ENCODE data around the gene ULK4. TPM values are rescaled to one million over a fixed set of nuclear protein-coding genes. Genes with fewer than 3 reads are reported as not detected.

Gene ULK4
- total RNA-seq, 4 donors from 2014 or later = 2.0 to 3.0 (median 2.3) TPM

- H3K27ac ChIP-seq = no peak overlapping the region
- DNase-seq = no peak
- in situ Hi-C loops (cut with MboI; ENCODE audit: low sequenced_read_pairs in 4 of 4) (no loop called here), intact Hi-C loops (cut with DNase I; ENCODE audit: low total_unique reads) (no loop called here)
- ATAC-seq = no peak
- no peaks in the 10 kb centered on the region for H3K36me3 ChIP-seq
- H3K9me3 ChIP-seq = no peaks in the 10 kb centered on the region
- no peaks in the 10 kb centered on the region for H3K27me3 ChIP-seq
- H3K4me1 ChIP-seq = no peaks in the 10 kb centered on the region
- no peak for TF ChIP-seq POLR2A (IDR thresholded peaks at IDR 0.05)
- TF ChIP-seq CTCF (IDR thresholded peaks at IDR 0.05 in 4 of 5, conservative IDR thresholded peaks at IDR 0.05 in 1 of 5) = no peak
- no peak overlapping the region for H3K4me3 ChIP-seq
Measured at GRCh38 chr3:41972802-41973201, 10.9 kb upstream of the ULK4 start.

- intact Hi-C loops (cut with DNase I; ENCODE audit: low total_unique reads) = no loop called here
Measured at GRCh38 chr3:41966206-41966605, 4.3 kb upstream of the ULK4 start.

GRCh38 chr3:41963823-41964222 lies 1.9 kb upstream of the ULK4 start:
- Histone ChIP-seq H3K4me1 (peaks cover 0 to 9% of the 10 kb centered on the region in 2 donors), H3K27ac (no peak overlapping the region), H3K9me3 (no peaks in the 10 kb centered on the region), H3K4me3 (no peak overlapping the region), H3K27me3 (no peaks in the 10 kb centered on the region), H3K36me3 (no peaks in the 10 kb centered on the region)
- ATAC-seq (no peak), DNase-seq (no peak)
- intact Hi-C loops (cut with DNase I; ENCODE audit: low total_unique reads) = loop anchor here (2.0 kb wide), 2 partner anchors 135 to 765 kb away; partner anchors contain the start of gene CTNNB1
- TF ChIP-seq POLR2A (IDR thresholded peaks at IDR 0.05) = no peak
- TF ChIP-seq CTCF (IDR thresholded peaks at IDR 0.05 in 4 of 5, conservative IDR thresholded peaks at IDR 0.05 in 1 of 5) = no peak
- in situ Hi-C loops (cut with MboI; ENCODE audit: low sequenced_read_pairs in 4 of 4) = no loop called here

More at GRCh38 chr3:41966206-41966605, 4.3 kb upstream of the ULK4 start:
- H3K9me3 ChIP-seq = no peaks in the 10 kb centered on the region
- H3K36me3 ChIP-seq = no peaks in the 10 kb centered on the region
- TF ChIP-seq CTCF (IDR thresholded peaks at IDR 0.05 in 4 of 5, conservative IDR thresholded peaks at IDR 0.05 in 1 of 5) = no peak
- TF ChIP-seq POLR2A (IDR thresholded peaks at IDR 0.05) = no peak
- DNase-seq (no peak), ATAC-seq (no peak)
- no peak overlapping the region for H3K27ac ChIP-seq
- H3K27me3 ChIP-seq = no peaks in the 10 kb centered on the region
- H3K4me3 ChIP-seq = no peak overlapping the region
- H3K4me1 ChIP-seq = peaks cover 0 to 2% of the 10 kb centered on the region in 2 donors
- in situ Hi-C loops (cut with MboI; ENCODE audit: low sequenced_read_pairs in 4 of 4) = no loop called here

- Histone ChIP-seq H3K27ac (peak overlapping the region; percentile 49 to 77 (median 71)), H3K9me3 (no peaks in the 10 kb centered on the region), H3K36me3 (no peaks in the 10 kb centered on the region), H3K27me3 (no peaks in the 10 kb centered on the region), H3K4me3 (peak overlapping the region; percentile 71 to 95 (median 84)), H3K4me1 (peaks cover 0 to 9% of the 10 kb centered on the region in 2 donors)
- in situ Hi-C loops (cut with MboI; ENCODE audit: low sequenced_read_pairs in 4 of 4) (no loop called here), intact Hi-C loops (cut with DNase I; ENCODE audit: low total_unique reads) (no loop called here)
- TF ChIP-seq CTCF (IDR thresholded peaks at IDR 0.05 in 4 of 5, conservative IDR thresholded peaks at IDR 0.05 in 1 of 5) (no peak), POLR2A (IDR thresholded peaks at IDR 0.05) (no peak)
- ATAC-seq (no peak), DNase-seq (no peak)
Measured at GRCh38 chr3:41960826-41961750, 815 bp downstream of the ULK4 start.

Data from gastrocnemius medialis (tissue), 4 donors.